IMR-90 (cell line): Measurements from ENCODE around the gene CRHBP. TPM values are rescaled to one million over a fixed set of nuclear protein-coding genes. Genes with fewer than 3 reads are reported as not detected.

Experiments used
- ATAC-seq: fragments of 200-7000 bp; cut with Tn5 transposase; 2 replicates; pipeline ENCODE4 v1.9.1; 2020; ENCODE audit warnings: low read depth, mild to moderate bottlenecking, moderate library complexity
- BruUV-seq: library from RNA; stranded (reverse); fragments of 400-500 nt; replicated peaks from 2 replicates; lab custom pipeline; 2021; lab: Mats Ljungman, UMichigan
- CTCF ChIA-PET: fragments of 300-600 bp; formaldehyde crosslinking; extraction: SDS; loops from one replicate; lab custom pipeline; 2021; ENCODE audit warnings: antibody characterized with exemption; lab: Yijun Ruan, JAX
- POLR2A ChIA-PET: fragments of 300-600 bp; sonication (Branson Sonifier 250); formaldehyde crosslinking; loops from one replicate; lab custom pipeline; 2022; ENCODE audit warnings: antibody characterized with exemption; ENCODE audit not compliant: unreplicated experiment; lab: Charles Lee
- DNase-seq: peaks from one replicate; pipeline ENCODE4 v3.0.0; 2013
- H2AFZ ChIP-seq: replicated peaks from 2 replicates; pipeline ENCODE3; 2013; ENCODE audit warnings: low read length, mild to moderate bottlenecking; ENCODE audit not compliant: poor library complexity
- H2AK5ac ChIP-seq: 2 replicates; pipeline ENCODE4 v1.6.1; 2013; ENCODE audit warnings: low read depth, low read length, inconsistent platforms
- H2AK9ac ChIP-seq: replicated peaks from 2 replicates; pipeline ENCODE3; 2013; ENCODE audit warnings: mild to moderate bottlenecking, low read depth, low read length, moderate library complexity; ENCODE audit not compliant: poor library complexity
- H2BK120ac ChIP-seq: 2 replicates; pipeline ENCODE4 v1.6.1; 2013; ENCODE audit warnings: low read depth, low read length, inconsistent platforms
- H2BK15ac ChIP-seq: 3 replicates; pipeline ENCODE4 v1.6.1; 2013; ENCODE audit warnings: low read depth, low read length, inconsistent platforms
- H2BK20ac ChIP-seq: 2 replicates; pipeline ENCODE4 v1.6.1; 2013; ENCODE audit warnings: low read depth, mild to moderate bottlenecking, inconsistent platforms, low read length, moderate library complexity
- H2BK5ac ChIP-seq: 2 replicates; pipeline ENCODE4 v1.6.1; 2013; ENCODE audit warnings: mild to moderate bottlenecking, low read depth, low read length, inconsistent platforms; ENCODE audit not compliant: poor library complexity, severe bottlenecking
- H3K14ac ChIP-seq: replicated peaks from 2 replicates; pipeline ENCODE4 v1.6.1; 2013; ENCODE audit warnings: low read depth, low read length, inconsistent platforms
- H3K18ac ChIP-seq: 2 replicates; pipeline ENCODE4 v1.6.1; 2013; ENCODE audit warnings: low read depth, low read length, control low read depth
- H3K23ac ChIP-seq: 2 replicates; pipeline ENCODE4 v1.6.1; 2013; ENCODE audit warnings: low read depth, low read length, inconsistent platforms
- H3K27ac ChIP-seq: 2 replicates; pipeline ENCODE4 v1.5.1; 2013; ENCODE audit warnings: mild to moderate bottlenecking, control low read depth, low read length; ENCODE audit not compliant: insufficient read depth
- H3K27me3 ChIP-seq: 2 replicates; pipeline ENCODE4 v1.6.1; 2013; ENCODE audit warnings: low read length; ENCODE audit not compliant: control insufficient read depth, insufficient read depth
- H3K36me3 ChIP-seq: 2 replicates; pipeline ENCODE4 v1.6.1; 2013; ENCODE audit warnings: low read length, mixed read lengths; ENCODE audit not compliant: control insufficient read depth, insufficient read depth
- H3K4ac ChIP-seq: 2 replicates; pipeline ENCODE4 v1.6.1; 2013; ENCODE audit warnings: low read depth, low read length, inconsistent platforms
- H3K4me1 ChIP-seq: 2 replicates; pipeline ENCODE4 v1.6.1; 2013; ENCODE audit warnings: low read length, mixed read lengths; ENCODE audit not compliant: control insufficient read depth, insufficient read depth
- H3K4me2 ChIP-seq: 2 replicates; pipeline ENCODE4 v1.6.1; 2013; ENCODE audit warnings: low read depth, mild to moderate bottlenecking, control low read depth, low read length, moderate library complexity
- H3K4me3 ChIP-seq: 2 replicates; pipeline ENCODE4 v1.5.1; 2013; ENCODE audit warnings: low read depth, mild to moderate bottlenecking, control low read depth, low read length, moderate library complexity; ENCODE audit not compliant: insufficient read depth
- H3K56ac ChIP-seq: 2 replicates; pipeline ENCODE4 v1.6.1; 2013; ENCODE audit warnings: low read length, inconsistent platforms; ENCODE audit not compliant: insufficient read depth; ENCODE audit errors: extremely low read depth
- H3K79me1 ChIP-seq, 2 experiments: 2 replicates each; pipeline ENCODE4 v1.6.1; 2013; ENCODE audit warnings: low read length in 2 of 2, inconsistent platforms in 1 of 2, low read depth in 1 of 2
- H3K9ac ChIP-seq: 2 replicates; pipeline ENCODE4 v1.6.1; 2013; ENCODE audit warnings: low read depth, low read length, control low read depth
- H3K9me1 ChIP-seq: 2 replicates; pipeline ENCODE4 v1.6.1; 2013; ENCODE audit warnings: low read length, inconsistent platforms; ENCODE audit not compliant: insufficient read depth
- H3K9me3 ChIP-seq: 2 replicates; pipeline ENCODE4 v1.6.1; 2013; ENCODE audit warnings: low read length; ENCODE audit not compliant: control insufficient read depth, insufficient read depth
- H4K20me1 ChIP-seq: 2 replicates; pipeline ENCODE4 v1.6.1; 2013; ENCODE audit warnings: low read length, inconsistent platforms; ENCODE audit not compliant: insufficient read depth
- H4K5ac ChIP-seq: 2 replicates; pipeline ENCODE4 v1.6.1; 2013; ENCODE audit warnings: mild to moderate bottlenecking, low read depth, low read length, control low read depth
- H4K8ac ChIP-seq, 2 experiments: 2 replicates each; pipeline ENCODE4 v1.6.1; 2013; ENCODE audit warnings: low read depth in 2 of 2, low read length in 2 of 2, control low read depth in 1 of 2, inconsistent platforms in 1 of 2
- H4K91ac ChIP-seq: 2 replicates; pipeline ENCODE4 v1.6.1; 2013; ENCODE audit warnings: low read depth, low read length, inconsistent platforms; ENCODE audit not compliant: insufficient read depth
- CEBPB ChIP-seq: IDR thresholded peaks from 2 replicates; pipeline ENCODE4 v1.6.1; 2012; ENCODE audit warnings: low read depth, low read length, improper control_type of control experiment
- MAFK ChIP-seq: IDR thresholded peaks from 2 replicates; pipeline ENCODE4 v1.6.1; 2012; ENCODE audit warnings: low read depth, low read length, improper control_type of control experiment
- SMC3 ChIP-seq: fragments of 150-350 bp; IDR thresholded peaks from 2 replicates; pipeline ENCODE4 v1.6.1; 2016; ENCODE audit warnings: low read depth, mild to moderate bottlenecking, antibody characterized with exemption, low read length, moderate library complexity
- WGBS, 2 experiments: methylation state at CpG; one replicate each; pipeline versions ENCODE4 v1.1.5 to v1.1.7; 2013; ENCODE audit warnings: missing lambda C conversion rate in 2 of 2; ENCODE audit not compliant: insufficient read length in 1 of 2; ENCODE audit errors: extremely low coverage in 2 of 2; 5-methylcytosine and 5-hydroxymethylcytosine counted together
- dilution Hi-C: fragments of 300-500 bp; cut with HindIII; formaldehyde crosslinking; loops from one replicate; pipeline ENCODE4 v1.14.3; 2018; ENCODE audit warnings: low sequenced_read_pairs; ENCODE audit not compliant: unreplicated experiment
- in situ Hi-C: fragments of 300-500 bp; cut with MboI; formaldehyde crosslinking; loops from 3 replicates; pipeline ENCODE4 v1.14.3; 2019; ENCODE audit warnings: low sequenced_read_pairs, inconsistent platforms, mixed read lengths
- intact Hi-C: fragments of 100-400 bp; cut with micrococcal nuclease; formaldehyde crosslinking; loops from 2 replicates; pipeline ENCODE4 v1.10.0; 2022
- polyA plus RNA-seq, 3 experiments: library from polyadenylated mRNA; depleted of rRNA; stranded (reverse); fragments of >200 nt; gene quantifications; 2 replicates each; pipeline ENCODE4 v1.2.3, GENCODE V29; 2012; ENCODE audit warnings: low replicate concordance in 1 of 3
- total RNA-seq: library from RNA; depleted of rRNA; stranded (reverse); fragments of >200 nt; gene quantifications from 2 replicates; pipeline ENCODE4 v1.2.3, GENCODE V29; 2012

CRHBP gene
- total and polyA plus RNA-seq, 2 of the 4 experiments (the other 2 are of a cell fraction), result 0.09 TPM; not detected in 1

GRCh38 chr5:76999451-76999850 is 46.6 kb downstream of the CRHBP start:
- intact Hi-C loops (no loop called here), in situ Hi-C loops (no loop called here), dilution Hi-C loops (no loop called here)
- Histone ChIP-seq H4K8ac (no peak overlapping the region), H3K9me1 (no peaks in the 10 kb centered on the region), H3K56ac (no peak overlapping the region), H3K23ac (no peak overlapping the region), H3K4me2 (no peak overlapping the region), H3K4me3 (no peak overlapping the region), H3K36me3 (no peaks in the 10 kb centered on the region), H2BK5ac (no peak overlapping the region), H3K27me3 (peaks cover 9% of the 10 kb centered on the region), H3K79me1 (no peaks in the 10 kb centered on the region), H2BK15ac (no peak overlapping the region), H3K9me3 (no peaks in the 10 kb centered on the region), H2AK9ac (no peak overlapping the region), H4K5ac (no peak overlapping the region), H3K4me1 (no peaks in the 10 kb centered on the region), H3K18ac (no peak overlapping the region), H3K9ac (no peak overlapping the region), H4K20me1 (no peaks in the 10 kb centered on the region), H2BK20ac (no peak overlapping the region), H4K91ac (no peak overlapping the region), H3K27ac (no peak overlapping the region), H2BK120ac (no peak overlapping the region), H3K14ac (no peak overlapping the region), H3K4ac (no peak overlapping the region), H2AFZ (no peak overlapping the region), H2AK5ac (no peak overlapping the region)
- ChIA-PET POLR2A (no interaction called here), CTCF (no interaction called here)
- ATAC-seq, result peak; percentile 69
- no TSS peak for BruUV-seq
- no CpG with 5 or more reads among the region's 2 CpGs for WGBS, 2 experiments
- TF ChIP-seq MAFK, result no peak
- peak; percentile 88 for TF ChIP-seq CEBPB
- no peak for TF ChIP-seq SMC3
- peak; percentile 76 for DNase-seq
